SIG-M5 treated with dmso at 0.1 percent for 504 hours (cell line): ENCODE data around the gene FAM163B.

Experiments
- DNase-seq: peaks from one replicate; lab custom pipeline; 2025; ENCODE audit not compliant: unreplicated experiment; lab: John Stamatoyannopoulos, UW

The FAM163B gene

DNA sequence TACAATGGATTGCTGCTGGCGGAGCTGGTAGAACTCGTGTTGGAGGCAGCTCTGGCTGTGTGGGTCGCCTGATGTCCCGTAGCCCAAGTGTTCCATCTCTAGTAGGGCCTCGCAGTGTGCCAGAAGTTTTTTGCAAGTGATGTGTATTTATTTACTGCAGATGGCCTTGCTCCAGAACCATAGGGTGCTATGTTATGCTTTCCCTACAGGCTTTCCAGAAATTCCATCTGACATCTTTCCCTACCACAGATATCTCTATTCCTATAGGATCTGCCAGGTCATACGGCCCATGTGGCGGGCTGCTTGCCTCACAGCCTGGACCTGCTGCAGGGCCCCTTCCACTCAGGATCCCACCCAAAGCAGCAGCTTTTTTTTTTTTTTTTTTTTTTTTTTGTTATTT, 57.7 kb downstream of the FAM163B start:
- DNase-seq: no peak

DNA sequence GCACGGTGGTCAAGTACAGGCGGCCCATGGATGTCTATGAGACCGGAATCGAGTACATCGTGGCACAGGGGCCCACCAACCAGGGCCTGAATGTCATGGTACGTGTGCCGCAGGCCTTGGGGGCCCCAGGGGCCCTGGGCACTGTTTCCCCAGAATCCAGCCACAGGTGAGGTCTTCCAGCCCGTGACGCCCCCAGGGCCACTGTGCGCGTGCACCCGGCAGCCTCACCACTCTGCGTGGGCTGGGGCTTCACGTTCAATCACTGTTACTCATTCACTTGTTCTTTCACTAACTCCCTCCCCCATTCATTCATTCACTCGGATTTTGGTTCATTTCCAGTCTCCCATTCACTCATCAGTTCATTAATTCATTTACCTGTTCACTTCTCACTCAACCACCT, 62.1 kb downstream of the FAM163B start:
- DNase-seq: no peak

DNA sequence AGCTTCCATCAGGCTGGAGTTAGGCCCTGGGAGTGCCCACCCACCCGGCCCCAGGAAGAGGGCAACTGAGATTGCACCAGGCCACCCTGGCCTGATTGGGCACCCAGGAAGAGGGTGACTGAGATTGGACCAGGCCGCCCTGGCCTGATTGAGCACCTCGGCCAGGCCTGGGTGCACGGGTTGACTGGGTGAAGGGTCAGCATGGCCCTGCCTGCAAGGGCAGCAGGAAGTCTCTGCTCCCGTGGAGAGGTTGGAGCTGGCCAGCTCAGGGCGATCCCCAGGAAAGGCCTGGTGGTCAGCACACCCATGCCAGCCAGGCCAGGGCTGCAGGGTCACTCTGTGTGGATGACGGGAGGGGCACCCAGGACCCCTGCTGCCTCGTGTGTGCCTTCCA, 62.9 kb downstream of the FAM163B start:
- DNase-seq: no peak

DNA sequence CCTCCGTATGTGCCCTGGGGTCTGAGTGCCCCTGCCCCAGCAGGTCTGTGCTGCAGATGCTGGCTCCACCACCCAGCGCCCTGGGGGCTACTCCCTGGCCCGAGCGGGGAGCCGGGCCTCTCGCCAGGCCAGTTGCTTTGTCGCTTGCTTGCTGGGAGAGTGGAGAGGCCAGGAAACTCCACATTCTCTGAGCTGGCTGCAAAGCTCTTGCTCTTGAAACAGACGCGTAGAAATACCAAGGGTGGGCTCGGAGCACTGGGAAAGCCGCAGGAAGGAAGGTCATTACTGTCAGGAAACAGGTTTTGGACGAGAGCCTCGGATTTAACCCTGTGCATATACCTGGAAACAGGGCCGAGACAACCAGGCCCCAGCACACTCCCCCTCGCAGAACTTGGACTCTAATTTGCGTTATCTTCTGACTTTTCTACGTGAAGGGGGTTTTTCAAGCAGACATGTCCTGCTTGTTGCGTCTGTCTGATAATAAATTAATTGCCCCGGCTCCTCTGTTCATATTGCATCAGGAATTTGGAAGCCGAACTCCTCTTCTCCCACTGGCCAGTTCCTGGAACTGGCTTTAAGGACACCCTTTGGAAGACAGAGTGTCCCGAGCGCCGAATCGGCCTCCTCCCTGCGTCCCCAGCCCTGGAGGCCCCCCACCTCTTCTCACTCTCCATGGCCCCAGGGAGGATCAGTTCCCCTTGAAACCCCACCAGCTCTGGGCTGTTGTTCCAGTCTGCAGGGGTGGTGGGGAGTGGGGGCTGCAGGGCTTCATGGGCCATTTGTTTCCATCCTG, 63.5 kb downstream of the FAM163B start:
- no peak for DNase-seq

DNA sequence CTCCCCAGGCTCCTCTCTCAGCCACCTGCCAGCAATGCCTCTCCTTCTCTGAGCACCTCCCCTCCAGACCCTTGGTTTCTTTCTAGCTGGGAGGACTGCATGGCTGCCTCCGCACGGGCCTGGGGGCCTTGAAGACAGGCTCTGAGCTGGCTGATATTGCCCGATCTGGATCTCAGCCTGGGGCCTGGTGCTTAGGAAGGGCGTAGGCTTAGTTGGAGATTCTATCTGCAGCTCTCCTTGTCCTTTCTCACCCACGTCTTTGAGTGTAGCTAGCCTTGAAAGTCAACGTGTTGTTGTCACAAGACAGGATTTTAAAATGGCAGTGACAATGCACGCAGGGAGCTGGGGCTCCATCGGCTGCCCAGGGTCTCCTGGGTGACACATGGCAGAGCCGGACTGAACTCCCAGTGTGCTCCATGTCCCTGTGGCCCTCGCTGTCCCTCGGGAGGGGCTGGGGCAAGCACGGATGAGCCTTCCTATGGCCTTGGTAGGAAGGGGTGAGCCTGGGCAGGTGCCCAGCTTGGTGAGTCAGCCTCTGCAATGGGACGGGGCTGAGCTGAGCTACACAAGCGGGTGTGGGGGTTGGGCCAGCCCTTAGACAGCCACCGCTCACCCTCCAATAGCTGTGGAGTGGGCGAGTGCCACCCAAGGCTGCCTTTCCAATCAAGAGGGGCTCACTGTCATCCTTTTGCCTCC, 65.3 kb downstream of the FAM163B start:
- DNase-seq: no peak

DNA sequence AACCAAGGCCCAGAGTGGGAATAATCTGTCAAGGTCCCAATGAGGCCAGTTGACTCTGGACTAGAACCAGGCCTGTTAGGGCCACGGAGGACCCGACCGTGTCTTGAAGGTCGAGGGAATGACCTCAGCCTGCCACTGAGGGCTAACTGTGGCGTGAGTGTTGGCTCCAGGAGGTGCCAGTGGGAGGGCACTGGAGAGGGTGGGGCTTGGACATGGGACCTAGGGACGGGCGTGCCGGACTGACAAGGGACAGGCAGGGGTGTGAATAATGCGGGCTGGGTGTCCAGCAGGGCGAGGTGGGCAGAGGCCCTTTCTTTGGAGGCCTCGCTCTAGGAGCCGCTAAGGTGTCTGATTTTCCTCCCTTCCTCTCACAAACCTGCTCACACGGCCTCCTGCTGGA, 67.2 kb downstream of the FAM163B start:
- no peak for DNase-seq

DNA sequence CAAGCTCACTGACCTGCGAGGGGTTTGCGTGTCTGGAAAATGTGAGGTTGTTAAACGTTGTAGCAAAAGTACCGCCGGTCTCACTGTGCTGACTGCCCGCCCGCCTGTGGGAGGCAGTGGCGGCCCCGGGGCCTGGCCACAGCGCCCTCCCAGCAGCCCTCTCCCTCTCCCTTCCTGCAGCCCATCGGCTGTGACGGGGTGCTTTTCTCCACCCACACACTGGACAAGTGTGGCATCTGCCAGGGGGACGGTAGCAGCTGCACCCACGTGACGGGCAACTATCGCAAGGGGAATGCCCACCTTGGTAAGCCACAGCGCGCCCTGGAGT, 68.5 kb downstream of the FAM163B start:
- no peak for DNase-seq

DNA sequence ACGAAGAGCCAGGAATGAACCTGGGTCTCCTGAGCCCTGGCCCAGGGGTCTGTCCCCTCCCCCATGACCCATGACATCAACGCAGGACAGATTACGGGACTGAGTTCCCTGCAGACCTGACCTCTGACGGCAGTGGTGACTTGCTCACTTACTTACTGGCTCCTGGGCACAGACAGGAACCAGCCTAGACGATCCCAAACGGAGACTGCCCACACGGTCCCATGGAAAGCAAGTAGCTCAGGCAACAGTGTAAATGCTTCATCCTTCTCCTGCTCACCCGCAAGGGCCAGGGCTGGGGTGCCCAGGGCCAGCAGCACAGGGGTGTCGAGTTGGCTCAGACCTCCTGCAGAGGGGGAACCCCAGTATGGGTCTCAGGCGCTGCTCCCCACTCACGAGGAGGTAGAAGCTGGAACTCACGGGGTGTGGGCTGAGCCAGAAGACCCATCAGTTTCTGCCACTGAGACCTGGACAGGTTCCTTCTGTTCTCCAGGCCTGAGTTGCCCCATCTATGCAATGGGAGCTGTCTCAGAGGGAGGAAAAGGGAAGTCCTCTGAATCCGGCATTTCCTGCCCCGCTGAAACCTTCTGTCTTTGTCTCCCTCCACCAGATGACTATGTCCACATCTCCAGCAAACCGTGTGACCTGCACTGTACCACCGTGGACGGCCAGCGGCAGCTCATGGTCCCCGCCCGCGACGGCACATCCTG, 69.0 kb downstream of the FAM163B start:
- DNase-seq: peak; percentile 42

DNA sequence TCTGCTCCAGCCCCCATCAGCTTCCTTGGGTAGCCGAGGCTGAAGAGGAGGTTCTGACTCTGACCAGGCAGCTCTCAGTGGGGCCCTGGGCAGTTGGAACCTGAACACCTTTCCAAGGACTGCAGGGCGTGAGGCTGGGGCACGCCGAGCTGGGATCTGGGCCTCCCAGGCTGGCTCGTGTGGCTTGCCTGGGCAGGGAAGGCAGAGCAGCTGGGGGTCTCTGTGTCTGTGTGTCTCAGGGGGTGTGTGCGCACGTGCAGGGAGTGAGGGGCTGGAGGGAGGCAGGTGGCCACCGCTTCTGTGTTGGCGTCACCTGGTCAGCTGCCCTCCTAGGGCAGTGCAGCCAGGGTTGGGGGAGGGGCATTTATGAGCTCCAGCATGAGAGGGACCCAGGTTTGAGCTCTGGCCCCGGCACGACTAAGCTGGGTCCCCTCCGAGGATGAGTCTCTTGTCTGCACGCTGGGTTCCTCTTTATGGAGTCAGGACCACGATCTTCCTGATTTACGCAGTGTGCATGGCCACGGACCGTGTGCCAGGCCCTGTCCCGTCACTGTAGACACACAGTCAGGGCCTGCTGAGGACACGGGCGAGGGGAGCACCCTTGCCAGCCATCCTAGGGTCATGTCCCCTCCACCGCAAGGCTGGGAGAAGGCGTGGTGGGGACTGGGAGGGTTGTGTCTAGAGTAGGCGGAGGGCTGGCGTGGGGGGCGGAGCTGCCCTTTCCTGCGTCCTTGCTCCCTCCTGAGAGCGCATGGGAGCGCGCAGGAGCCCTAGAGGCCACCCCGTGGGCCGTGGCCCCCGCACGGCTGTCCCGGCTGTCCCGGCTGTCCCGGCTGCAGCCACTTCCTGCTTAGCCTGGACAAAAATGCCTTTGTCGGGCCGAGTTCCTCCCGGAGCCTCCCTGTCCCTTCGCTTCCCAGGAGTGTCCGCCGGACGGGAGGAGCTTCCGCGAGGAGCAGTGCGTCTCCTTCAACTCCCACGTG, 70.0 kb downstream of the FAM163B start:
- DNase-seq: no peak

DNA sequence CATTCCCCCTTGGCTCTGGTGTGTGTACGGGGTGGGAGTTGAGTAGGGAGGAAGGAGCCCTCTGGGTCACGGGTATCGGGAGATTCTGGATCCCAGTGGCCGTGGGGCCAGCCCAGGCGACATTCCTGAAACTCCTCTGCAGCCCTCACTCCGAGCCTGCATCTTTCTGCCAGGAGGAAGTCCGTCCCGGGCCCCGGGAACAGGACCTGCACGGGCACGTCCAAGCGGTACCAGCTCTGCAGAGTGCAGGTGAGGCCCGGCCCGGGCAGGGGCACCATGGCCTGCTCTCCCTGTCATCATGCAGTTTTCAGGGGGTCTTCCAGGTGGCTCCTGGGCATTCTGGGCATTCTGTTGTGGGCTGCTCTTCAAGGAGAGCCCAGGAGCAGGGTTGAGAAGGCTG, 71.0 kb downstream of the FAM163B start:
- no peak for DNase-seq

DNA sequence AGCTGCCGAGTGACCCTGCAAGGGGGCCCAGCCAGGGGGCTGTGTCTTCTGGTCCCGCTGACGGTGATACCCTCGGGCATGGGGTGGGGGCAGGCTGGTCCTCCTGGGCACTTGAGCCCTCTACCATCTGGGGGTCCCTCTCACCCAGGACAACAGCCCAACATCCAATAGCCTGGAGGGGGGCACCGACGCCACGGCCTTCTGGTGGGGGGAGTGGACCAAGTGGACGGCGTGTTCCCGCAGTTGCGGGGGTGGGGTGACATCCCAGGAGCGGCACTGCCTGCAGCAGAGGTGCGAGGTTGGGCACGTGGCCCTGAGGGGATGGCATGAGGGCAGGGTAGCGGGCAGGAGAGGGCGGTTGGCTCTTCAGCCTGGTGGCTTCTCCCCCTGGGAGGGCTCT, 71.9 kb downstream of the FAM163B start:
- DNase-seq: no peak

DNA sequence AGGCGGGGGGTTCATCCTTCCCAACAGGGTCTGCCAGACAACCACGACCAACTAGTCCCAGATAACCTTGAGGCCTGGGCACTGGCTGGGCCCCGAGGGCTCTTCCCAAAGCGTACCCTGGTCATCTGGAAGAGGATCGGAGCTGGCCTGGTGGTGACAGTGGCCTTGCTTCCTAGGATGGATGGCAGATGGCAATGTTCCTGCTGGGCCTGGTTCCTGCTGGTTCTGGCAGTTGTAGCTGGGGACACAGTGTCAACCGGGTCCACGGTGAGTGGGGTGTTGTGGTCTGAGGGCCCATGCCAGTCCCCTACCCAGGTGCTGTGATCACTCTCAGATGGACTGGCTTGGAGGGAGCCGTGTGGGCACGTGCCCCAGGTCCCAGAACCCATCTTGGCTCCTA, 72.7 kb downstream of the FAM163B start:
- no peak for DNase-seq

DNA sequence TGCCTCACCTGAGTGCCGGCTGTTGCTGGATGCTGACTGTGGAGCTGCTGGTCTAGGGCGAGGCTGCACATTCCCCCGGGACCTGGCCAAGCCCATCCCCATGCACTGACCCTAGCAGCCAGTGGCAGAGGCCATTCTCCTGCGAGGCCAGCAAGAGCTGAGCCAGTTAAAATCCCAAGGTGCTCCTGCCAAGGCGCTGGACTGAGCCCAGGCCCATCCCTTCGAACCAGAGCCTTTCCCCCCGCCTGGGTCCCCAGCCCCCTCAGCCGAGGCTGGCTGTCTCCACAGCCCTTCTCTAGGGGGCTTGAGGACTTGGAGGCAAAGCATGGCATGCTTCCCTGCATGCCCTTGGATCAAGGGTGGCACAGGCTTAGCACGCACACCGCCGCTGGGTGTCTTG, 73.1 kb downstream of the FAM163B start:
- no peak for DNase-seq

DNA sequence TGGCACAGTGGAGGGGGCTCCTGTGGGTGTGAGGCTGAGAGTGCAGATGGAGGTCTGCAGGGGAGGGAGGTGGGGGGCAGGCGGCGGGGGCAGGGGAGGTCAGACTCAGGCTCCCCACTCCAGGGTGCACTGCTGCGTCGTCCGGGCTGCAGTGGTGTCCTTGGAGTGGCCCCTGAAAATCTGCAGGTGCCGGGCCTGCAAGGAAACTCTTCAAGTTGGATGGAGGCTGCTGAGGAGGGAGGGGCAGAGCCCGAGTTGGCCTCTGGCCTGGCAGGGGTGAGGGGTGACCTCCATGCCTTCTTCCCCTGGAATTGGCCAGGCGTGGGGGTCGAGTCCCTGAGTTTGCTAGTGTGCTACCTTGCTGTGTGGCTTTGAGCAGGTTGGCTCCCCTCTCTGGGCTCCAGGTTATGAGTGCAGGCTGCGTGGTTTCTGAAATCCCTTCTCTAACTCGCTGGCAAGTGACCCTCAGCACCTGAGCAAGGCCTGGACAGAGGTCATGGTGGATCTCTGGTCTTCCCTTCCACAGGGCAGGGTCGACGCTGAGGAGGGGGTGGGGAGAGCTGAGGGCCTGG, 73.8 kb downstream of the FAM163B start:
- no peak for DNase-seq

DNA sequence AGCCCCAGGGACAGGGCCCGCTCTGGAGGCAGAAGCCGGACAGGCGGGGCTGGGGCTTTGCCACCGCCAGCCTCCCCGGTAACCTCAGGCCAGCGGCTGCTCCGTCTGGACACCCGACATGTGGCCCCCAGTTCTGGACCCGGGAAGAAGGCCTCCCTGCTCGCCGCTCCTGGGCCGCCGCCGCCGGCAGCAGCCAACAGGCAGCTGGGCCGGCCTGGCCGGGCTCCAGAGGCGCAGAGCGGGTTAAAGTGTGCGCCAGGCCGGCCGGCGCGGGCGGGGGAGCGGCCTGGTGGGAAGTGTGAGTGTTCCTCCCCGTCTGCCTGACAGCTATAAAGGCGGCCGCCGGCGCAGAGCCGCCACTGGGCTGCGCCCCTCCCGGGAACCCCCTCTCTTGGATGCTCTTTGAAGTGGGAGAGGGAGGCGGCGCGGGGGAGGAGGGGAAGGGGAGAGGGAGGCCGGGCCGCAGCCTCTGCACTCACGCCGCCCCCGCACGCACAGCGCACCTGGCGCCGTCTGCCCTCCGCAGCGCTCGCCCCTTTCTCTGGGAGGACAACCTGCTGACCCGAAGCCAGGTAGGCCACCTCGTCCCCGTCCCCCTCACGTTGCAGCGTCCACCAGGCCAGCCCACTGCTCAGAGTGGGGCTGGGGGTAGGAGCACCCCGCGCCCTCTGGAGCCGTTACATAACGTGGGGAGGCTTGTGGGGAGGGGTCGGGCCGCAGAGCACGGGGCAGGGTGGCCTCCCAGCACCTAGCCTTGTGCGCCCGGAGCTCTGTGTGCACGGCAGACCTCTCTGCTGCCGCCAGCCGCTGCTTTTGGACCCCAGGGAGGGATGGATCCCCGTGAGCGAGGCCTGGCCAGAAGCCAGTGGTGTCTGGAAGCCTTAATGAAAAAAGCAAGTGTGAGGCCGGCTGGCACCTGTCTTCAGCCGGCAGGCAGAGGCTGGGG, 74.6 kb downstream of the FAM163B start, which contains the start of gene ADAMTSL2:
Gene ADAMTSL2 (plus strand): TSS at position 359 of the 946 bp plus-strand sequence. CDS start 2,009 bp downstream, outside the sequence.
- DNase-seq: no peak

DNA sequence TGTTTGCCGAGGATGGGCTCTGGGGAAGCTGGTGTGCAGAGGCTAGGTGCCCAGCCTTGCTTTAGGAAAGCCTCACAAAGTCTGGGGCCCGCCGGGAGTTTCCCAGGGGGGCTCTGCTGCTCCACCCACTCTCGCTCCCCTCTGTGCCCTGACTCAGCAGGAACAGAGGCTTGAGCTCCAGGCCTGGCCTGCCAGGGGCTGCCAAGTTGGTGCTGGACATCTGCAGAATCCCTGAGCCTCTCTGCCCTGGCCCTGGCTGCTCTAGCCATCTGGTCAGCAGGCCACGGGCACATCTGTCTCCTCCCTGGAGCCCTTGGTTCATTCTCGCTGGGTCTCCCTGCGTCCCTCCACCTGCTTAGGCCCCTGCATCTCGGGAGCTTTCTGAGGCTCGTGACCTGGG, 75.3 kb downstream of the FAM163B start:
- no peak for DNase-seq

DNA sequence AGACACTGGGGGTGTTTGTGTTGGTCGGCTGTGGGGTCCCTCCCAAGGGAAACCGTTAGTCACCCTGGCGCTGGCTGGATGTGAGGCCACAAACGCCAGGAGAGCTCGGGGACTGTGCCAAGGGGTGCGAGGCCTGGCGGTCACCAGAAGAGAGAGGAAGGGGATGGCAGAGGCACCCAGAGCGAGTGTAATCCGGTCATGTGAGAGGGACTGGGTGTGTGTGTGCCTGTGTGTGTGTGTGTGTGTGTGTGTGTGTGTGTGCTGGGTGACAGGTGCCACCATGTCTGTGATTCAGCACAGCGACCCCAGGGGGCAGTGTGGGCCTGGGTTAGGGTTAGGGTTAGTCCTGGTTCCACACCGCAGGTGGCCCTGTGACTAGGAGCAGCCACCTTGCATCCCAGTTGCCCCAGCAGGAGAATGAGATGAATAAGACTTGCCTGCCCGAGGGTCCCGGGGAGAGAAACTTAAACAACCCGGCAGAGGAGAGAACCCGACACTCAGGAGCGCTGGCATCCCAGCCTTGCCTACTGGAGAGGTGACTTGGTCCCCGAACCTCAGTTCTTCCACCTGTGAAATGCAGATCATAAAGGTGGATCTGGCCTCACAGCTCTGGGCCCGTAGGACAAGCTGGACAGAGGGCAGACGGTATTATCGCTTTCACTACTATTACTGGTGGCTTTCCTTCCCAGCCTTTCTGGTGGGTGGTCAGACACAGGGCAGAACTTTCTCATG, 76.1 kb downstream of the FAM163B start:
- DNase-seq: peak; percentile 17

DNA sequence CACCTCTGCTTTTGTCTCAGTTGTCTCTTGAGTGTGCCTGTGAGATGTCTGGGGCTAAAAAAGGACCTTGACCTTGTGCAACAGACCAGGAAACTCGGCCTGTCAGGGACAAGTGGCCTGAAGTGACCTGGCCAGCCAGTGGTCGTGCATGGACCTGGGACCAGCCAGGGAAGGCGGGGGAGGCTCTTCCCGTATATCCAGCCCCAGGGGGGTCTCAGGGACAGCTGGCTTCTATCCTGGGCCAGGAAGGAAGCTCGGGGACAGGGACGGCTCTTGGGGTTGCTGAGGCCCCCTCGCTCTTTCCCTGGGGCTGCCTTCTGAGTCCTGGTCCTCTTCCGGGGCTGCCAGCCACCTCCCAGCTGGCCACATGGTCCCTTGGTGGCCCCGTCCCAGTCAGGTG, 77.9 kb downstream of the FAM163B start:
- DNase-seq: no peak

DNA sequence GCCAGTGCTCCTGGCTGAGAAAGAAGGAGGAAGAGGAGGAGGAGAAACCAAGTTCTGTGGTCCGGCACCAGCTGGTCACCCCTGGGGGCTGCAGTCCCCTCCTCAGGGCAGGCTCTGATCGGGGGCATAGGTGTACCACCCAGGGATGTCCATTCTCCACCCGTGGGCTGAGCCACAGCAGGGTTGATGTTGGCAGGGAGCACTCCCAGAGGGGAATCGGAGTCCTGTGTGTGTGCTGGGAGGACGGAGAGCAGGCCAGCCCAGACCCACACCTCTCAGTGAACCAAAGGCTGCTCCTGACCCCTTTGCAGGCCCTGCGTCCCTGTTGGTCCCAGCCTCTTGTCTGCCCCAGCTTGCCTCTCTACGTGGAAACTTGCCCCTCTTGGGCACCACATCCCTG, 79.3 kb downstream of the FAM163B start:
- DNase-seq: no peak
